NCI-H2196 treated with DMSO at 0.1 percent for 48 hours (cell line): ENCODE data around the gene GBP7.
"Not testable (repeated sequence)": the region's sequence is repeated elsewhere in the genome, so short reads cannot be mapped to it uniquely, and the experiment has no call there.

Source experiments
- DNase-seq: peaks from one replicate; lab custom pipeline; 2025; ENCODE audit not compliant: unreplicated experiment; lab: John Stamatoyannopoulos, UW

The GBP7 gene, protein sequence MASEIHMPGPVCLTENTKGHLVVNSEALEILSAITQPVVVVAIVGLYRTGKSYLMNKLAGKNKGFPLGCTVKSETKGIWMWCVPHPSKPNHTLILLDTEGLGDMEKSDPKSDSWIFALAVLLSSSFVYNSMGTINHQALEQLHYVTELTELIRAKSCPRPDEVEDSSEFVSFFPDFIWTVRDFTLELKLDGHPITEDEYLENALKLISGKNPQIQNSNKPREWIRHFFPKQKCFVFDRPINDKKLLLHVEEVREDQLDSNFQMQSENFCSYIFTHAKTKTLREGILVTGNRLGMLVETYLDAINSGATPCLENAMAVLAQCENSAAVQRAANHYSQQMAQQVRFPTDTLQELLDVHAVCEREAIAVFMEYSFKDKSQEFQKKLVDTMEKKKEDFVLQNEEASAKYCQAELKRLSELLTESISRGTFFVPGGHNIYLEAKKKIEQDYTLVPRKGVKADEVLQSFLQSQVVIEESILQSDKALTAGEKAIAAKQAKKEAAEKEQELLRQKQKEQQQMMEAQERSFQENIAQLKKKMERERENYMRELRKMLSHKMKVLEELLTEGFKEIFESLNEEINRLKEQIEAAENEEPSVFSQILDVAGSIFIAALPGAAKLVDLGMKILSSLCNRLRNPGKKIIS

DNA sequence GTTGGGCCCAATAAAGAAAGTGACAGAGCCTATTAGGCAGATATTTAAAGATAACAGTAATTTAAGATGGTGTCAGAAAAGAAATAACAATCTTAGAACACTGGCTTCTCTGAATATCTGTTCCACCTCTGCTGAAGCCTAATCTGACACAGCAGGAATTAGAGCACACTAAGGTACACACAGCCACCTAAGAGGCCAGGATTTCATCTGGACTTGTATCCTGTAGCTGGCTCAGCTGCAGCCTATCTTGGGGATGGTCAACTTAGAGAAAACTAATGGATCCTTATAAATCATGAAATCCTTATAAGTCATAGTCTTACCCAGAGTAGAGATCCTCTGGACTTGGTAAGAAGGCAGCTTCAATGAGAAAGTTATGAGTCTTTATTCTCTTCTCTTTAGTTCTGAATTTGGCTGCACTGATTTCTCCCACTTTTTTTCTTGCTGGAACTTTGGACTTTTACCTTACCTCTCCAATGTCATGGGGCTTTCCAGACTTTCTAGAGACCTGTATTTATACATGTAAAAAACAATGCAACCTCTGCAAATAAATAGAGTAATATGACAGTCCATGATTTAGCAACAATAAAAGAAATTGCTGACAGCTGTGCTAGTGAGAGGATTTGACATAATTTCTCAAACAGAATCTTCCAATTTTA lies at the start of gene GBP7:
Gene GBP7 (minus strand): TSS at position 403 of the 656 bp plus-strand sequence. CDS start 4,068 bp downstream, outside the sequence.
- DNase-seq: no peak

DNA sequence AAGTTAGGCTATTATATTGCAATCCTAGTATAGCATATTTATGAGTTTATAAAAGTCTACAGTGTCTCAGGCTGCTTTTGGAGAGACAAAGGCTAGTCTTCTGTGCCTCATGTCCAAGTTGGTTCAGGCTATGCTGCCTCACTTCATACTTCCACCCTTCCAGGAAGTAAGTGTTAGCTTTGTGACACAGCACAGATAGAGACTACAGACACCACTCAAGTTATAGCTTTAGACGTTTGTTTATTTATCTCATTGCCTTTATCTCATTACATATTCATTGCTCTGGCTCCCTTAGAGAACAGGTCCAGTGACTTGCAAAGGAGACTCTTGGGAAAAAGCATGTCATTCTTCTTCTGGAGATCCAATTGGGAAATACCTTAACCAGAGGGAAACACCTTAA lies 45.5 kb upstream of the GBP7 start:
- no peak for DNase-seq

DNA sequence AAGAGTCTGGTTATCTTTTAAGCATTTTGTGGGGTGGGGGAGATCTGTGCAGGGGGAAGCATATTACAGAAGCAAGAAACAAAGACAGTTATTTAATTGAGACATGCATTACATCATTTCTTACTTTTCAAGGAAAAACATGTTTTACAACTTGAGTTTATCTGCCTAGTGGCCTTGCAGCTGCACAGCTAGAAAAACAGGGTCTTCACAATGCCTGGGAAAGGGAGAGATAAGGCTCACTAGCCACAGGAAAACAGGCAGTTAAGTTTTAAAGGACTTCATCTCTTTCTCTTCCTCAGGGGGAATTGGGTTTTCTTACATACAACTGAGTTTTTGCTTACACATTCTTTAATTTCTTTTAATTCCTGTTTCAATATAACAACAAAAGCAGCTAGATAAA lies 44.0 kb upstream of the GBP7 start:
- DNase-seq: not testable (repeated sequence)

DNA sequence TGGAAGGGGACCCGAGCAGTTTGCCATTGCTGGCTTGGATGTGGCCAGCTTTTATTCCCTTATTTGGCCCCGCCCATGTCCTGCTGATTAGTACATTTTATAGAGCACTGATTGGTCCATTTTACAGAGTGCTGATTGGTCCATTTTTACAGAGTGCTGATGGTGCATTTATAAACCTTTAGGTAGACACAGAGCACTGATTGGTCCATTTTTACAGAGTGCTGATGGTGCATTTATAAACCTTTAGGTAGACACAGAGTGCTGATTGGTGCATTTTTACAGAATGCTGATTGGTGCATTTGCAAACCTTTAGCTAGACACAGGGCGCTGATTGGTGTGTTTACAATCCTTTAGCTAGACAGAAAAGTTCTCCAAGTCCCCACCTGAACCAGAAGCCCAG lies 43.1 kb upstream of the GBP7 start:
- DNase-seq: not testable (repeated sequence)

DNA sequence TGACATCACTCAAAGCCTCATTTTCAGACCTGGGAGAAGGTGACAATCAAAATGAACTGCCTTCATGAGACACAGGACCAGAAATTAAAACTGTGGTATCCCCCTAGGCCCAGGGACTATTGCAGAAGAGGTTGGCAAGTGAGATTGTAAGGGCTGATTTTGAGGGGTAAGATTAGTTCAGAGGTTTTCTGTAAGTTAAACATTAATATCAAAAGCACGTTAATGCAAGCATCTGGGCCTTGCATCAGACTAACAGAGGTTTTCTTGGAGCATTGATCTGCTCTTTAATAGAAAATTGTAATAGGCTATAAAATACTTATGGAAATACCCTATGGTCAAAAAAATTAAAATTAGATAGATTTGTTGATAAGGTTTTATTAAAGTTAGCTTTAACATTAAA lies 37.5 kb upstream of the GBP7 start:
- no peak for DNase-seq

DNA sequence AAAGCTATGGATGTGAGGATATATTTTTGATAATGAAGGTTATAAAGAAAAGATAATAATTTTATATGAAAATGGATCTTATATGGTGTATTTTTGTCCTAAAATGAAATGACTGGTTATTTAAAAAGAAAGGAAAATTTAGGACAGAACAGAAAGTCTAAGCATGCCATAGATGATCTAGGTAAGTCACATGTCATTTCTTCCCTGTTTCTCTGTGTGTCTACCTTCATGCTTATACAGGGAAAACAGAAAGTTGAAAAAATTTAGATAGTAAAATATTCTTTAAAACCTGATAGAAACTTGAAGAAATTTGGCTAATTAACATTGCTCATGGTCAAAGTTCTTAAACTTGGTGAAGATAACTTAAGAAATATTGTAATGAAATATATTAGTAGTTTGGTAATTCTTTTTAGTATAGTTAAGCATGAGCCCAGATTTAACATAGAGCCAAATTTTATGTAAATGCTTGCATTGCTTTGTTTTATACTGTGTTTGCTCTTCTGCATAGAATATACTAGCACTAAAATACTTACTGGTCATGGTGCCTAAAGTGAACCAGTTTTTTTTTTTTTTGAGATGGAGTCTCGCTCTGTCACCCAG lies 35.3 kb upstream of the GBP7 start:
- DNase-seq: no peak

DNA sequence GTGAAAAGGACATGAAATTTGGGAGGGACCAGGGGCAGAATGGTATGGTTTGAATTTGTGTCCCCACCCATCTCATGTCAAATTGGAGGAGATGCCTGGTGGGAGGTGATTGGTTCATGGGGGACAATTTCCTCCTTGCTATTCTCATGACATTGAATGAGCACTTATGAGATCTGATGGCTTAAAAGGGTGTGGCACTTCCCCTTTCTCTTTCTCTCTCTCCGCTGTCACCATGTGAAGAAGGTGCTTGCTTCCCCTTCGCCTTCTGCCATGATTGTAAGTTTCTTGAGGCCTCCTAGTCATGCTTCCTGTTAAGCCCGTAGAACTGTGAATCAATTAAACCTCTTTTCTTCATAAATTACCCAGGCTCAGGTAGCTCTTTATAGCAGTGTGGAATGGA lies 30.6 kb upstream of the GBP7 start:
- DNase-seq: no peak

DNA sequence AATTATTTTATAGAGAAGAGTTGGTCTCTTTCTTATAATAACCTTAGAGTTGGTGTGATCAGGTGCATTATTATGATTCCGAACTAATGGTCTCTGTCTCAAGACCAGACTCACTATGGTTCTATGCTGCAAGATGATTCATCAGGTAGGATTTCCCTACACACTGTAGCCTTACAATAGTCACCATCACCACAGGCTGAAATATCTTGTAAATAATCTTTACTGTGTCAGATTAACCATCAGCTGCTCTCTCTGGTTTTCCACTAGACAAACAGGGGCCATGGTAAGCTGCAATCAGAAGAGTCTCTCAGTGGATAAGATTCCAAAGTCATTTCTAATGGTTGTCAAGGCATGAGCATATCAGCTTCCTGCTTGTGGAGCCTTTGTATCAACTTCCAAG lies 27.4 kb upstream of the GBP7 start:
- DNase-seq: no peak

DNA sequence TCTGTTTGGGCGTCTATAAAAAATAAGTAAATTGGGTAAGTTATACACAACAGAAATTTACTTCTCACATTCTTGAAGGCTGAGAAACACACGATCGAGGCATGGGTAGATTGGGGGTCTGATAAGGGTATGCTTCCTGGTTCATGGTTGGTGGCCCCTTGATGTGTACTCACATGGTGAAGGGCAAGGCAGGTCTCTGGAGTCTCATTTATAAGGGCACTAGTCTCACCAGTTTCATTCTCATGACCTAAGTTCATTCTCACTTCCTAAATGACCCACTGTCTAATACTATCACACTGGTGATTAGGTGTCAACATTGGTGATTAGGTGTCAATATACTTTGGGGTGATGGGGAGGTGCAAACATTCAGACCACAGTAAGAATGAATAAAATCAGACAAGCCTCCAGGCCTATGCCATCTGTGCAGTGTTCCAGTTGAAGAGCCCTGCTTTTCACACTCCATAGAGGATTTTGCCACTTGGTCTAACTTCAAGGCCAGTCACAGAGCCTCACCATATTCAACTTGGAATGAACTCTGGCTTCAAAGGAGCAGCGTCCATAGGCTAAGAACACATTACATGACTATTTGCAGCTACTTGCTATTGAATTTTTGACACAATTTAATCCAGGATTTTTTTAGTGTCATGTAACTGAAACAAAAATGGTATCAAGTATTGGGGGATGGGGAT lies 25.4 kb upstream of the GBP7 start:
- DNase-seq: no peak

DNA sequence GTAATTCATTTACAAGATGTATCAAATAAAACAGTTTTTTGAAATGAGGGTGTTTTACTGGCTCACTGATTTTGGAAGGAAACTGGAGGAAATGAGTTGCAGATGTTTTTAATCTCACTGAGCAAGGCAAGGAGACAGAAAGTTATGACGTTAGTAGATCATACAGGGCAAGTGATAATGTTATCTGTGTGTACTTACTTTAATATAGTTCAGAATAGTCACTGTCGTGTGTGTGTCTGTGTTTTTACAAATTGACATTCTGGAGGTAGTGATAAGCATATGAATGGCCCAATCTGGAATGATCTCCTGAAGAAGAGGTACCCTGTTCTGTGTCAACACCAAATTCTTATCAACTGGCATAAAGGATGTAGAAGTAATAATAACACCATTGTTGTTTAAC lies 24.9 kb upstream of the GBP7 start:
- DNase-seq: no peak

DNA sequence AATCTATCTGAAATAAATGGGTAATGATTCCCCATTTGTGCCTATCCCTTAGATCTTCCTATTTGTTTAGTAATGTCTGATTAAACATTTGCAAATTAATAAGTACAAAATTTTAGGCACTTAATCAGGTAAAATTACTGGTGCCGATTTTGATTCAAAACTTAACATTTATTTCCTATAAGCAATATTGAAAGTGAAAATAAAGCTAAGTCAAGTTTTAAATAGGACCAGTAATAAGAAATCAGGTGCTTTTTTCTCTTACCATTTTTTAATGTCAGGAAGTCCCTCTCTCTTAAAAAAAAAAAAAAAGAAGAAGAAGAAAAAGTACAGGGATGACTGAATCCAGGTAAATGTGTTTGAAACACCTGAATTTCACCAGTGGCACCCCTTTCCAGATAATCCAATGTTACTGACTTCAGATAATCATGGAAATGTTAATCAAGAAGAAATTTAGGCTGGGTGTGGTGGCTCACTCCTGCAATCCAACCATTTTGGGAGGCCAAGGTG lies 23.8 kb upstream of the GBP7 start:
- DNase-seq: no peak

DNA sequence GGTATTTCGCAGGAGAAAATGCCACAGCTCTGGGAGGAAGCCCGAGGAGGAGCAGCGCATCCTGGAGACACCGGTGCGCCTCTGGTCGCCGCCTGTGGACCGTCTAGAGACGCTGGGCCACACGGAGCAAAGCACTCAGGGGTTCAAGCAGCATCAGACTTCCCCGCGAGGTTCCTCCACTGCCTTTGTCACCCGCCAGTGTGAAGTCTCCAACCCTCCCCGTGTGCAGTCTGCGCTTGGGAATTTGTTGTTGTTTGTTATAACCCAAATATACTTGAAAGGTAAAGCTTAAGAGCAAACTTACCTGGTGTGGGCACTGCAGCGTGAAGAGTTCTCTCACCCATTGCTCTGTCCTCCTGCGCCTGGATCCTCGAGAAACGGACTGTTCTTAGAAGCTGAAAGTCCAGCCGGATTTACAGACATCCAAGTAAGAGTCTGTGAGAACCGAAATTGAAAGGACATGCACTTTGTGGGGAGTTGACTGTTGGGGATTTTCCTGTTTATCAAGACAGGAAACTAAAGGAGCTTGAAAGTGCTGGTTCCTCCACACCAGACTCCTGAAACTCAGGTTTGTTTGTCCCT lies 22.8 kb upstream of the GBP7 start, which contains the start of gene GBP4:
Gene GBP4 (minus strand): TSS at position 452 of the 582 bp plus-strand sequence. CDS start 108 bp downstream, at position 344.
- no peak for DNase-seq

DNA sequence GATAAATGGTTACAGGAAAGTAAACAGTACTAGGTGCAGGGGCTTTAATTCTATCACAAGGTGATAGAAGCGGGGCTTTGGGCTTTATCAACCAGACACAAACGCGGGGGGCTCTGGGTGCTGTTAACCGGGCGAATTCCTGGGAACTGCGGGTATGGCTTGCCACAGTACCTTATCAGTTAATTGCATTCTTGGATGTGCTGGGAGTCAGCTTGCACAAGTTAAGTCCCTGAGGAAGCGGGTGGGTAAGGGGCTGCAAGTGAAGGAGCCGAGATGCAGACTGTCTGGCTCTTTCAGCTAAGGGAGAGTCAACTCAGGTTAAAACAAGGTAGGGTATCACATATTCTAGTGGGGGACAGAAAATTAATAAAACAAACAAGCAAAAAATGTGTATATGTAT lies 22.3 kb upstream of the GBP7 start:
- DNase-seq: no peak

DNA sequence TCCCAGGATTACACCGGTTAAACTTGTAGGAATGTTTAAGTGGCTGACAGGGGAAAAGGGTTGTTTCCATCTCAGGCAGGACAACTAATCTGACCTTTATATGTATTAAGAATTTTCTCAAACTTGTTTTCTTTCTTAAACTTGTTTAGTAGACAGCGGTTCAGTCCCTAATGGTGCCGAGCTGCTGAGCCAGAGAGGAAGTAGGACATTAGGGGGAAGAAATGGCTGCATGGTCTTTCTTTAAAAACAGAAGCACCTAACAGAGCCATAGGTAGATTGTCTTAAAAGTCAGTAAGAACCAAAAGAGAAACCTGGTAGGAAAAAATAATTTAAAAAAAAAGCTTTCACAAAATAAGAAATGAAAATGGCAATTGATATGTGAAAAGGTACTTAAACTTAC lies 19.7 kb upstream of the GBP7 start:
- DNase-seq: no peak

DNA sequence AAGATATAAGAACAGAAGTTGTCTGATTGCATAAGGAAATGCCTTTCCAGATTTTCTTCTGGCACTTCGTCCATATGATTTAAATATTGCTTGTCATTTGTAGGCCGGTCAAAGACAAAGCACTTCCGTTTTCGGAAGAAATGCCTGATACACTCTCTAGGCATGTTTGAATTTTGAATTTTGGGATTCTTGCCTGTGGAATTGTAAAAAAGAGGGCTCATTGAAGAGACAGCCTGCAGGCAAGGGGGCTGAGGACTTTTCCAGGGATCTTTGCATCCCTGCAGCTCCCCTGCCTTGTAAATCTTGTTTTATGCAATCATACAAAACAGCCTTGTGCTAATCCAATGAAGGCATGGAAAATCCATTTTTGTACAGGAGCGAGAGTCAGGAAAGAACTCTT lies 15.5 kb upstream of the GBP7 start:
- DNase-seq: no peak

DNA sequence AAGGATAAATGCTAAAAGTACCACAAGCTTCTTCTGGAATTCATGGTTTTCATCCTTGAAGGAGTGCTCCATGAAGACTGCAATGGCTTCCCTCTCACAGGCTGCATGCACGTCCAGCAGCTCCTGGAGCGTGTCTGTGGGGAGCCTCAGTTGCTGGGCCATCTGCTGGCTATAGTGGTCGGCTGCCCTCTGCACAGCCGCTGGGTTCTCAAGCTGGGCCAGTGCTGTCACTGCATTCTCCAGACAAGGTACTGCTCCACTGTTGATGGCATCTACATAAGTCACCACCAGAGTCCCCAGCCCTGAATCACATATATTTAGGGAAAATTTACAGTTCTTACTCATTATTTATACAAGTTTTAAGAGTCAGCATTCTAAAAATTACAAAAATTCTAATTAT lies 14.2 kb upstream of the GBP7 start:
- no peak for DNase-seq

DNA sequence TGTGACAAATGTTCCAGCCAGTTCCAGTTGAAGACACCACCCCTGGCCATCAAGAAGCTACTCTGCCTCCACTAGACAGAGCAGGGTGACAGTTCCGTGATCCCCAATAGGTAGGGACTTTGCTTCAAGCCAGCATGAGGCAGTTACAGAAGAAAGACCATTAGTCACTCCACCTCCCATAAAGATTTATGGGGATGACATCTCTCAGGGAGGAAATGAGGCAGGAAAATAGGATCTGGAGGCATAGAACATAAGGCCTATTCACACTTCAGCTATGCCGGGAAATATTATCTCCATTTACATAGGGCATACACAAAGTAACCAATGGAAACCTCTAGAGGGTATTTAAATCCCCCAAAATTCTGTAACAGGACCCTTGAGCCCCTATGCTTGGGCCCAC lies 3.5 kb upstream of the GBP7 start:
- no peak for DNase-seq

DNA sequence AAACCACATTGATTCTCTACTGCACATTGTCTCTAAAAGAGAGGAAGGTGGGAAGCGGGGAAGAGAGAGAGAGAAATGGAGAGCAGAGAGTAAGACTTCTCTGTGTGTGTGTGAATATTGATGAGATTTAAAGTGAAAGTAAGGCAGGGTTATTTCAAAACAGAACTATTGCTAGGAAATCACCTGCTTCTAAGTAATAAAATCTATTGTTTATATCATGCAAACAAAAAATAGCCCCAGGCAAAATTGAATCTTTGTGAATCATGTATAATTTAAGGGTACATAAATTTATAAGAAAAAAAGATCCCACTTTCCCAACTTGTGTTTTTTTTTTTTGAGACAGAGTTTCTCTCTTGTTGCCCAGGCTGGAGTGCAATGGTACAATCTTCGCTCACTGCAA lies 1.2 kb upstream of the GBP7 start:
- no peak for DNase-seq

DNA sequence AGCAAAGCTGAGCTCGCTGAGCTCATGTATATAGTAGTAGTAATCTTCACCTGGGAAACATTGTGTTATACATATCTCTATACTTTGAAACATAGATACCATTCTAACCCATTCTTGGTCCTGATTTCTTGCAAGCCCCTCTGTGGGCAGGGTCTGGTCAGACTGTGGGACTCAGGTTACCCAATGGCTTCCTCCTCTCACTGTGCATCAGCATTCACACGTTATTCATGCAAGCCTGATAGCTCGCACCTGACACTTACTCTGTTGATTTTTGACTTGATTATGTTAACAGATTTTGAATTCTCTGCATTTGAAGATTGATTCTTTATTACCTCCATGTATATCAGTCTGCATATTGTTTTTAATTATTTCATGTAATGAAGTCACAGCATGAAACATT lies 1.3 kb downstream of the GBP7 start:
- no peak for DNase-seq

DNA sequence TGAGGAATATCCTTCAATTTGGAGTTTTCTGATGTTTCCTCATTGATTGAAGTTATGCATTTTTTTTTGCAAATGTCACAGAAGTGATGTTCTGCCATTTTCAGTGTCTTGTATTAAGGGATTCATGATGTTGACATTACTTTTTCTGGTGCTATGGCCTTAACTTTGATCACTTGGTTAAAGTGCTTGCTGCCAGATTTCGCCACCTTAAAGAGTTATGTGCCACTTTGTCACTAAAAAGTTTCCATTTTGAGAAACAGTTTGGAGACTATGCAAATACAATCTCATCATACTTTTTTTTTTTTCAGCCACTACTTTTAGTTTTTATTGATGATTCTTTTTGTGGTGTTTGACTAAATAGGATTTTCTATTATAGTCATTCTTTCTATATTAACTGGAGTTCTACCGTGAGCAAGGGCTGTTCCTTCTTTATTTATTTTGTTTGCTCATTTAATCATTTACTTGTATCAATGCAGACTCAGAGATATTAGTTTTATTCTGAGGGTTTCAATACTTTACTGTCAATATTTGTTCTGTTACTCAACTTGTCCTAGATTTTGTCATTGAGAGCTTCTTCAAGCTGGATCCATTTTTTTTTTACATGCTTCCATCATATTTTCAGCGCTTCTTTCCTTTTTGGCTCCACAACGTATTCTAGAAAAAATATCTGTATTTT lies 3.2 kb downstream of the GBP7 start:
- DNase-seq: no peak
